CD4-positive, alpha-beta T cell (primary cell): Measurements from ENCODE around the gene YY1AP1. TPM values are rescaled to one million over a fixed set of nuclear protein-coding genes. Genes with fewer than 3 reads are reported as not detected.
"Not testable (repeated sequence)": the region's sequence is repeated elsewhere in the genome, so short reads cannot be mapped to it uniquely, and the experiment has no call there.

Source experiments
- ATAC-seq: fragments of 200-7000 bp; cut with Tn5 transposase; one replicate; pipeline ENCODE4 v1.10.0; 2022; ENCODE audit warnings: mild to moderate bottlenecking; ENCODE audit not compliant: poor library complexity
- CTCF ChIA-PET: fragments of 350-600 bp; sonication (Branson Sonifier 250); formaldehyde crosslinking; loops from one replicate; lab custom pipeline; 2021; ENCODE audit warnings: antibody characterized with exemption, inconsistent platforms; lab: Charles Lee
- POLR2A ChIA-PET: fragments of 350-600 bp; sonication (Branson Sonifier 250); formaldehyde crosslinking; loops from one replicate; lab custom pipeline; 2021; ENCODE audit warnings: antibody characterized with exemption, inconsistent platforms; lab: Charles Lee
- DNase-seq, 14 experiments: peaks; one replicate each; pipeline ENCODE4 v3.0.0-alpha.2; 2013 to 2020; ENCODE audit warnings: mixed read lengths in 2 of 14
- H3K27ac ChIP-seq, 2 donors: one replicate each; pipeline versions ENCODE4 v1.5.1 to v1.7.0; 2013; ENCODE audit warnings: low read length in 2 of 2, low read depth in 1 of 2, mild to moderate bottlenecking in 1 of 2
- H3K27me3 ChIP-seq, 2 experiments: 1 replicate in 1 of 2; 2 replicates in 1 of 2; pipeline versions ENCODE4 v1.6.1 to v1.7.0; 2013; ENCODE audit warnings: low read length in 2 of 2, control low read depth in 1 of 2, mild to moderate bottlenecking in 1 of 2, moderate library complexity in 1 of 2; ENCODE audit not compliant: insufficient read depth in 2 of 2, control insufficient read depth in 1 of 2
- H3K36me3 ChIP-seq: one replicate; pipeline ENCODE4 v1.6.1; 2013; ENCODE audit warnings: low read length, control low read depth; ENCODE audit not compliant: insufficient read depth
- H3K4me1 ChIP-seq: one replicate; pipeline ENCODE4 v1.6.1; 2013; ENCODE audit warnings: low read length, control low read depth; ENCODE audit not compliant: insufficient read depth
- H3K4me3 ChIP-seq: one replicate; pipeline ENCODE4 v1.5.1; 2013; ENCODE audit warnings: mild to moderate bottlenecking, low read length, moderate library complexity
- H3K9me3 ChIP-seq, 2 experiments: 1 replicate in 1 of 2; 2 replicates in 1 of 2; pipeline versions ENCODE4 v1.6.1 to v1.7.0; 2013; ENCODE audit warnings: low read length in 2 of 2, mild to moderate bottlenecking in 2 of 2, control low read depth in 1 of 2, moderate library complexity in 1 of 2; ENCODE audit not compliant: control insufficient read depth in 1 of 2, insufficient read depth in 1 of 2
- H3K27ac Mint-ChIP-seq: one replicate; pipeline ENCODE4 v1.8.0; 2020; ENCODE audit warnings: mixed read lengths
- H3K27me3 Mint-ChIP-seq: one replicate; pipeline ENCODE4 v1.8.0; 2021; ENCODE audit warnings: mixed read lengths
- H3K36me3 Mint-ChIP-seq: one replicate; pipeline ENCODE4 v1.8.0; 2021; ENCODE audit warnings: low read depth, mixed read lengths
- H3K4me1 Mint-ChIP-seq: one replicate; pipeline ENCODE4 v1.8.0; 2021; ENCODE audit warnings: low read depth, mixed read lengths
- H3K4me3 Mint-ChIP-seq: one replicate; pipeline ENCODE4 v1.8.0; 2020; ENCODE audit warnings: mild to moderate bottlenecking, mixed read lengths
- H3K9me3 Mint-ChIP-seq: one replicate; pipeline ENCODE4 v1.8.0; 2020; ENCODE audit warnings: mixed read lengths
- intact Hi-C, 2 experiments: fragments of 100-400 bp; cut with DNase I in 1 of 2; cut with micrococcal nuclease in 1 of 2; formaldehyde crosslinking; loops; one replicate each; pipeline versions ENCODE4 v1.15.1 to v1.9.0; 2023 to 2025; cut with DNase I, micrococcal nuclease
- total RNA-seq, 174 experiments: library from RNA in 2 of 174; stranded (reverse) in 2 of 174; gene quantifications; one replicate each; pipeline ENCODE4 v1.2.3 and lab custom pipeline; 2021 to 2026
- TF ChIP-seq, protein P1 (sequence below): fragments of 200-600 bp; IDR thresholded peaks from one replicate; pipeline ENCODE4 v1.8.0; 2022; ENCODE audit warnings: antibody characterized with exemption, mild to moderate bottlenecking

The YY1AP1 gene
- total RNA-seq, 2 experiments from 2014 or later: 71.1 to 81.2 TPM

DNA sequence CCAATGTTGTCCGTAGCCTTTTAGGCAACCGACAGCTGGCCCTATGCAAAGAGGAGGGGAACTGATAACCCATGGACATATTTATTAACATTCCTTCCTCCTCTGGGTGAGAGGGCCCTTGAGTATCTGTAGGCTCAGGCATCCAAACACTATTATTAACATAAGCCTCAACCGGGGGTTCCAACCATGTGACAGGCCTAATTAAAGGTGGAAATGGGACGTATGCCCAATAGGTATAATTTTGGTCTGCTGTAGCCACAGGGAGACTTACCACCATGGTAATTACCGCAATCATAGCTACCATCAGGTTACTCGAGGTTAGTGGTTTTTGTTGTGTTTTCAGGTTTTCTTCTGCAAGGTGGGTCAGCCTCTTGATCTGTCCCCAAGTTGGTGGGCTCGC is 5.6 kb upstream of the YY1AP1 start:
- ATAC-seq (no peak), DNase-seq (no peak)
- H3K9me3 Mint-ChIP-seq: no peaks in the 10 kb centered on the region
- Histone ChIP-seq H3K9me3 (no peaks in the 10 kb centered on the region), H3K36me3 (no peaks in the 10 kb centered on the region), H3K4me3 (no peak overlapping the region), H3K27ac (no peak overlapping the region), H3K4me1 (peaks cover 33% of the 10 kb centered on the region), H3K27me3 (no peaks in the 10 kb centered on the region)
- H3K4me1 Mint-ChIP-seq: peaks cover 46% of the 10 kb centered on the region
- H3K27ac Mint-ChIP-seq: no peak overlapping the region
- intact Hi-C loops: no loop called here
- CTCF ChIA-PET: no interaction called here
- POLR2A ChIA-PET: no interaction called here
- TF ChIP-seq, protein P1, sequence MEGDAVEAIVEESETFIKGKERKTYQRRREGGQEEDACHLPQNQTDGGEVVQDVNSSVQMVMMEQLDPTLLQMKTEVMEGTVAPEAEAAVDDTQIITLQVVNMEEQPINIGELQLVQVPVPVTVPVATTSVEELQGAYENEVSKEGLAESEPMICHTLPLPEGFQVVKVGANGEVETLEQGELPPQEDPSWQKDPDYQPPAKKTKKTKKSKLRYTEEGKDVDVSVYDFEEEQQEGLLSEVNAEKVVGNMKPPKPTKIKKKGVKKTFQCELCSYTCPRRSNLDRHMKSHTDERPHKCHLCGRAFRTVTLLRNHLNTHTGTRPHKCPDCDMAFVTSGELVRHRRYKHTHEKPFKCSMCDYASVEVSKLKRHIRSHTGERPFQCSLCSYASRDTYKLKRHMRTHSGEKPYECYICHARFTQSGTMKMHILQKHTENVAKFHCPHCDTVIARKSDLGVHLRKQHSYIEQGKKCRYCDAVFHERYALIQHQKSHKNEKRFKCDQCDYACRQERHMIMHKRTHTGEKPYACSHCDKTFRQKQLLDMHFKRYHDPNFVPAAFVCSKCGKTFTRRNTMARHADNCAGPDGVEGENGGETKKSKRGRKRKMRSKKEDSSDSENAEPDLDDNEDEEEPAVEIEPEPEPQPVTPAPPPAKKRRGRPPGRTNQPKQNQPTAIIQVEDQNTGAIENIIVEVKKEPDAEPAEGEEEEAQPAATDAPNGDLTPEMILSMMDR: no peak
- peaks cover 11% of the 10 kb centered on the region for H3K36me3 Mint-ChIP-seq
- H3K4me3 Mint-ChIP-seq: no peak overlapping the region
- H3K27me3 Mint-ChIP-seq: no peaks in the 10 kb centered on the region

DNA sequence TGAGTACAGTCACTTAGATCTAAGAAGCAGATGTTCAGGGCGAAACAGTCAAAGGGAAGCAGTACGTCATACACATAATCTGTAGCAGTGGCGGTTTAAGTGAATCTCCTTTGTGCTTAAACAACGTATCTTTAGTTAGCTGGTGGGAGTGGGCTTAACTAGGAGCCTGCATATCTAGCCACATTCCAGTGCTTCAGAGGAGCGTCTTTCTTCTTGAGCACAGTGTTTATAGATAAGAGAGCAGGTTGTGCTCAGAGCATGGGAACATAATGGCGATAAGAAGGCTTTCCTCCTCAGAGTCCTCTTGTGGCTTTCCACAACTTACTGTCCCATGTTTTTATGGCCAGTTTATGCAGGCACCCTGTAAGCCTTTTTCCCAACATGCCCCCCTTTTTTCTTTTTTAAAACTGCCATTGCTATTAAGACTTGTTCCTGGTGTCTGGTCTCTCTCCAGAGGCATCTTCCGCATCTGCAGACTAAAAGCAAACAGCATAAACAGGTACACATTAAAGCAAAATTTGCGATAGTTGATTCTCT is 3.5 kb upstream of the YY1AP1 start:
- intact Hi-C loops: no loop called here
- H3K4me1 Mint-ChIP-seq: peaks cover 35% of the 10 kb centered on the region
- no peak overlapping the region for H3K27ac Mint-ChIP-seq
- ChIA-PET CTCF (no interaction called here), POLR2A (no interaction called here)
- no peaks in the 10 kb centered on the region for H3K9me3 Mint-ChIP-seq
- no peaks in the 10 kb centered on the region for H3K9me3 ChIP-seq
- H3K4me3 Mint-ChIP-seq: no peak overlapping the region
- no peaks in the 10 kb centered on the region for H3K27me3 Mint-ChIP-seq
- no peak overlapping the region for H3K4me3 ChIP-seq
- no peak overlapping the region for H3K27ac ChIP-seq
- H3K4me1 ChIP-seq: peaks cover 29% of the 10 kb centered on the region
- H3K36me3 Mint-ChIP-seq: peaks cover 21% of the 10 kb centered on the region
- TF ChIP-seq, protein P1: no peak
- no peak for ATAC-seq
- no peaks in the 10 kb centered on the region for H3K27me3 ChIP-seq
- DNase-seq: no peak
- no peaks in the 10 kb centered on the region for H3K36me3 ChIP-seq

DNA sequence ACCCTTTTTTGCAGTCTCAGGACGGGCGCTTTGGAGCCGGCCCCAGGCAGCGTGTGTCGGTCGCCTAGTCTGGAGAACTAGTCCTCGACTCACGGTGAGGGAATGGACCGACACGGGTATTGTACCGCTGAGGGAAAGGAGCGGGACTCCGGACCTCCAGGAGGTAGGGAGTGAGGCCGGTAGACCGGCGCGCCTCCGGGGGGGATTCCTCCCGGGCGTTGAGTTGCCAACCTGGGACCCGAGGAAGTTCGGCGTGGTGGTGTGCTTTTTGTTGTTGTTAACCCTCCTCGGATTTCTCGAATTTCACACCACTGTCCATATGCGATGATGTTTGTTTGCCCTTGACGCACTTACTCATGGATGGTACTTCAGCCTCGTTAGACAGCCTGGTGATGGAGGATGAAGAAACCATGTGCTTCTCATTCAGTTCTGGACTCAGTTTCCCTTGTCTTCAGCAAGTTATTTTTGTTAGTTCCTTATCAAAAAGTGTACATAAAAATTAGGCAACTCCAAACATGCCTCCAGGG is 570 bp upstream of the YY1AP1 start, which contains the start of gene DAP3:
TSS of gene DAP3 (plus strand) at position 11 of the 527 bp plus-strand sequence. CDS start 20,689 bp downstream, outside the sequence.
- peak; percentile 1 for ATAC-seq
- H3K27me3 ChIP-seq, H3K9me3 Mint-ChIP-seq, CTCF ChIA-PET, H3K27me3 Mint-ChIP-seq, H3K36me3 ChIP-seq, DNase-seq, POLR2A ChIA-PET, H3K9me3 ChIP-seq: not testable (repeated sequence)
- Mint-ChIP-seq H3K27ac (peak within 1 kb of the TSS; percentile 95), H3K4me3 (peak within 1 kb of the TSS; percentile 98), H3K36me3 (peaks cover 33% of the 10 kb centered on the region), H3K4me1 (peaks cover 39% of the 10 kb centered on the region)
- H3K27ac ChIP-seq: peak within 1 kb of the TSS; percentile 89 to 92
- peak within 1 kb of the TSS; percentile 73 for H3K4me3 ChIP-seq
- intact Hi-C loops: loop anchor here (5.0 to 10.0 kb wide), 3 partner anchors 56 to 417 kb away; partner anchors contain the start of genes ASH1L (in 1 of the 2) and CLK2 (in 1 of the 2)
- peaks cover 26% of the 10 kb centered on the region for H3K4me1 ChIP-seq

DNA sequence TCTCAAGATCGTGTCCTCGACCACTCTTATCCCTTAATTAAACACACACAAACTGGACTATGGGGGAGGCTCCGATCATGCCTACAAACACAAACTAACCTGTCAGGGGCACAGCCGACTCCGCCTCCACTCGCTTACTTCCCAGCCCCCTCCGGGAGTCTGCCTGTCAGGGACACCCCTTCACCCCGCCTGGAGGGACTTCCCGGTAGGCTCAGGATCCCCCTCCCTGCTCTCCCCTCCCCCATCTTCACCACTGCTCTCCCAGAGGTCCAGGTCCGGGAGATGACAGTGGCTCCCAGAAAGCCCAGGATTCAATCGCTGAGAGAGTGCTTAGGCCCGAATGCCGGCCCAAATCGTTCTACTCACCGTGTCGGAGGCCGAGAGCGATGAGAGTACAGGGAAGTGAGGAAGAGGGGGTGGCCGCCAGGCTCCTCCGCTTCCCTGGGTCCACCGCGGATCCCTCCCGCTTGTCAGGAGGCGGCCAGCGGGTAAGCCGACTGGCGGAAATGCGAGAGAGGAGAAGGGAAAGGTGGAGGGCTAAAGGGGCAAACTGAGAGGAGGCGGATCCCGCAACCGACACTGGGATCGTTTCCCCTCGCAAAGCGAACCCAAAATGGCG is 760 bp downstream of the YY1AP1 start:
- peaks cover 11% of the 10 kb centered on the region for H3K36me3 ChIP-seq
- peak overlapping the region; percentile 89 to 92 for H3K27ac ChIP-seq
- H3K4me3 Mint-ChIP-seq: peak overlapping the region; percentile 98
- POLR2A ChIA-PET: interaction anchor here (0.6 kb wide), 1 partner anchor 135 kb away, joined by 3 read pairs; no protein-coding TSS in a partner anchor
- H3K9me3 ChIP-seq, DNase-seq, H3K27me3 ChIP-seq, CTCF ChIA-PET, H3K27me3 Mint-ChIP-seq, H3K9me3 Mint-ChIP-seq: not testable (repeated sequence)
- H3K4me1 Mint-ChIP-seq: peaks cover 51% of the 10 kb centered on the region
- intact Hi-C loops: loop anchor here (5.0 to 10.0 kb wide), 3 partner anchors 57 to 416 kb away; partner anchors contain the start of genes ASH1L (in 1 of the 2) and CLK2 (in 1 of the 2)
- H3K4me3 ChIP-seq: peak overlapping the region; percentile 73
- peaks cover 41% of the 10 kb centered on the region for H3K36me3 Mint-ChIP-seq
- peak overlapping the region; percentile 95 for H3K27ac Mint-ChIP-seq
- peak; percentile 12 for ATAC-seq
- H3K4me1 ChIP-seq: peaks cover 35% of the 10 kb centered on the region
